Limb (tissue), 2 donors: Measurements from ENCODE around the gene PER3.

Experiments
- DNase-seq, 2 donors: peaks; one replicate each; pipeline ENCODE4 v3.0.0-alpha.2; 2016; ENCODE audit errors: extremely low spot score in 2 of 2

Gene PER3

GRCh38 chr1:7783826-7784491 is at the start of gene PER3:
Gene PER3 (plus strand): TSS chr1:7784291. CDS start chr1:7784878, 587 bp downstream.
- DNase-seq = peak; percentile 93 to 98

- no peak for DNase-seq
Observed at GRCh38 chr1:7738044-7738443, 46.0 kb upstream of the PER3 start.

GRCh38 chr1:7743346-7743745 is 40.7 kb upstream of the PER3 start:
- no peak for DNase-seq

DNA sequence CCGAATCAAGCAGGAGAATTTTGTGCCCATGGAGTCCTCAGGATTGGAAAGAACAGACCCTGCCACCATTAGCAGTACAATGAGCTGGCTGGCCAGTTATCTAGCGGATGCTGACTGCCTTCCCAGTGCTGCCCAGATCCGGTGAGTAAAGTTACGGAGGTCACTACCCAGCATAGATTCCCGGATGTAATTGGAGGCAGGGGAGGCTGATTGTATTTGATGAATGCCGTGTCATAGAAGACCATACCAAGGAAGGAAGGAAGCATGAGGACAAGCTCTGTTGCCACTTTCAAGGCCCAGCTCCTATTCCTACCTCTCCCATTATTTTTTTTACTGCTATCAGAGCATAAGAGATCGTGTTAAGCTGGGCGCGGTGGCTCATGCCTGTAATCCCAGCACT is 39.2 kb upstream of the PER3 start:
- DNase-seq = no peak

- no peak for DNase-seq
Observed at GRCh38 chr1:7745783-7746182, 38.3 kb upstream of the PER3 start.

GRCh38 chr1:7747605-7748004 is 36.5 kb upstream of the PER3 start:
- no peak for DNase-seq

DNA sequence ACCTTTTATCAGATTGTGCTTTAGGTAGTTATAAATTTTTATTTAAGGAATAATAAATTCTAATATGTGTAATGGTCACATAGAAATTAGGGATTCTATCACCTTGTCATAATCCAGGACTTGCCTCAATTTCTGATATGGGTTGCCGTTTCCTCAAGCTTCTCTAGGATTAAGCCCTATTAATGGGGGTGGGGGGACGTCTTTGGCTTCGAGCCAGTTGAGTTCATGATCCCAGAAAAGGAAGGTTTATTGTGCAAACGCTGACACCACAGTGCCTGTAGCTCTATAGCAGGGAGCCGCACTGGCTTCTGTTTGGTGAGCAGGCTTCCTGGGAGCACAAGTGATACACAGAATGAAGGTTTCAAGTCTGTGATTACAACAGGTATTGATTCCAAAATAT is 35.0 kb upstream of the PER3 start:
- DNase-seq = no peak

DNA sequence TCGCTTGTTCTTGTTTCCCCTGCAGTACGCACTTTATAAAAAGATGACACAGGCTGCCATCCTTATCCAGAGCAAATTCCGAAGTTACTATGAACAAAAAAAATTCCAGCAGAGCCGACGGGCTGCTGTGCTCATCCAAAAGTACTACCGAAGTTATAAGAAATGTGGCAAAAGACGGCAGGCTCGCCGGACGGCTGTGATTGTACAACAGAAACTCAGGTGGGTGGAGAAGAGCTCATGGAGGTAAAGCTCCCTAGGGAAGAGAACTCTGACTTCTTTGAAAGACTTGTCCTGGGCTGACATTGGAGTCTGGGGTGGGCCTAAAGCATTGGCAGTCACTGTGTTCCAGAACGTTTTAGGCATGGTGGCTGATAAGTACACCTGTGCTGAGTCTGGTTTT is 32.9 kb upstream of the PER3 start:
- no peak for DNase-seq

DNA sequence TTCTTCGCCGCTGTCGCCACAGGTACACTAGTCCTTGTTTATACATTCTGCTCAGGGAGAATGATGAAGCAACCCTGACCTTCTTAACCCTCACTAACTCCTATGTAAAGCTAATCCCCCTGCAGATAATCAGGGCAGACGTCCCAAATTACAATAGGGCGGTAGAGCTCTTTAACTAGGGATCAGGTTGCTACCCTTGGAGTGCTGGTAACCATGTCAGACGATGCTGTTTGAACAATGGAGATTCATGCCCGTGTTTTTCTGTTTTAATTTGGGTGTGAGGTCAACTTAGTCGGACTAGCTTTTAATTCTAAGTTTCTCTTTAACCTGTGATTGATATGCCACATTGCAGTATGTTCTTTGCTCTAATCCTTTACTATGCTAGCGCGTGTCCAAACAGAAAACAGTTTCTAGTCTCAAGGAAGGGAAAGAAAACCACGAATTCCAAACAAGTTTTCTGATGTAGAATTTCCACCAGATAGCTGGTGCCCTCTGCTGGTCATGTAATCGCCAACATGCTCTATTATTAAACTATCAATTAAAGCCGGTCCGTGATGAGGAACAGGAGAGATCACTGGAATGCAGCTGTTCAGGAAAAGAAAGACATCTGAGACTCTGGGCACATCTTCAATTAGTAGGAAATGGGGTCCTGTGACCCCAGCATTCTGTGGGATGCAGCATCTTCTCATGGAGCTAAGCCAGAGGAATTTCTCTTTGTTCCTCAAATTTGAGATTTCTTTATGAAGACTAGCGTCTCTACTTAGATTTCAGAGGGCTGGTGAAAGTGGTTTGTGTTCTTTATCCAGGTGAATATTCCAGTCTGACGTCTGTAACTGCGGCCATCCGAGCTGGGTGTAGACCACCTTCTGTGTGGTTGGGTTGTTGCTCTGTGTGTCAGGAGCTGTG is 31.3 kb upstream of the PER3 start:
- peak; percentile 78 to 86 for DNase-seq

GRCh38 chr1:7753641-7754040 is 30.4 kb upstream of the PER3 start:
- DNase-seq = no peak

GRCh38 chr1:7754234-7754633 is 29.9 kb upstream of the PER3 start:
- no peak for DNase-seq

DNA sequence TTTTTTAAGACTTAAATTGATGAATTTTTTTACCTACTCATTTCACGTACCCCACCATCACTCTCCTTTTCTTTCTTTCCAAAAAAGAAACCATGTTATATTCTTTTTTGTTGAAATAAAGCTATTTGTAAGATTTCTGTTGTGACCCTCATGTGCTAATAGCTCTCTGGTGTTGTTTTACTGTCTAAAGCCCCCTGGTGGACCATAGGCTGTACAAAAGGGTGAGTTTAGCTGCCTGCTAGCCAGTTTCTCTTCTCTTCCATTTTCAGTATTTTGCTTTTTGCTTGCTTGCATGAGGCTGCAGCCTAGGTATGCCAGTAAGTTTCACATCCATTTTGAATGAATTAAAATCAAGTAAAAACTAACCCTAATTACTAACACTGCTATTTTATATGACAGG is 28.6 kb upstream of the PER3 start:
- DNase-seq = no peak

DNA sequence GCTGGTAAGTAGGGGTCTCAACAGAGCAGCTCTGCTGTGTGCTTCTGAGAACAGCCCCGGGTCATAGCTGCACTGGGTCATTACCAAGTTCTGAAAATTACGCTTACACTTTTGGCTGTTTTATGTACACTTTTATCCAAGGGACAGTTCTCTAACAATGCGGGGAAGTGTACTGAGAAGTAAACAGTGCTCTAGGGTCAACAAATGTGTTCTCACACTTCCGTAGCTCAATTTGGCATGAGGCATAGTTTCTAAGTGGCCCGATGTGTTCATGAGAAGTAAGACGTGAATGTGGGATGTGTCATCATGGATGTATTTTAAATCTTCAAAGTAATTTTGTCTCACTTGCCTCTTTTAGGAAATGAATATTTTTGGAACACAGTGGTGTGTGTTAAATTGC is 23.8 kb upstream of the PER3 start:
- no peak for DNase-seq

GRCh38 chr1:7761103-7761502 is 23.0 kb upstream of the PER3 start:
- no peak for DNase-seq

GRCh38 chr1:7767176-7767575 is 16.9 kb upstream of the PER3 start:
- no peak for DNase-seq

DNA sequence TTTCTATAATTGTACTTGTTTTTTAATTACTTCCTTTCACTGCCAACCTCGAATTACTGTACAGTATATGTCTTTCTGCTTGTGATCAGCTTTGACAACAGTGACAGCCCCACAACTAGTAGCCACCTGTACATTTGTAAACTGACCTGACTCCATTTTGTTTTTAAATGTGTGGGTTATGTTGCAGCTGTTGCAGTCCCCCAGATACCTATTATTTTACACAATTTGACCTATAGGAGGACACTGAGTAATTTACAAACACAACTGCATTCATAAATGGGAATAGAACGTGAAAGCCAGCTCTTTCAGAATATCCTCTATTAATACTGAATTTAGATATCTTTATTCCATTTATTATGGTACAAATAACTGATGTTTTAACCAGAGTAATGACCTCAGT is 15.5 kb upstream of the PER3 start:
- no peak for DNase-seq

GRCh38 chr1:7769673-7770412 is 14.2 kb upstream of the PER3 start:
- no peak for DNase-seq

GRCh38 chr1:7770669-7770996 is 13.5 kb upstream of the PER3 start:
- no peak for DNase-seq

DNA sequence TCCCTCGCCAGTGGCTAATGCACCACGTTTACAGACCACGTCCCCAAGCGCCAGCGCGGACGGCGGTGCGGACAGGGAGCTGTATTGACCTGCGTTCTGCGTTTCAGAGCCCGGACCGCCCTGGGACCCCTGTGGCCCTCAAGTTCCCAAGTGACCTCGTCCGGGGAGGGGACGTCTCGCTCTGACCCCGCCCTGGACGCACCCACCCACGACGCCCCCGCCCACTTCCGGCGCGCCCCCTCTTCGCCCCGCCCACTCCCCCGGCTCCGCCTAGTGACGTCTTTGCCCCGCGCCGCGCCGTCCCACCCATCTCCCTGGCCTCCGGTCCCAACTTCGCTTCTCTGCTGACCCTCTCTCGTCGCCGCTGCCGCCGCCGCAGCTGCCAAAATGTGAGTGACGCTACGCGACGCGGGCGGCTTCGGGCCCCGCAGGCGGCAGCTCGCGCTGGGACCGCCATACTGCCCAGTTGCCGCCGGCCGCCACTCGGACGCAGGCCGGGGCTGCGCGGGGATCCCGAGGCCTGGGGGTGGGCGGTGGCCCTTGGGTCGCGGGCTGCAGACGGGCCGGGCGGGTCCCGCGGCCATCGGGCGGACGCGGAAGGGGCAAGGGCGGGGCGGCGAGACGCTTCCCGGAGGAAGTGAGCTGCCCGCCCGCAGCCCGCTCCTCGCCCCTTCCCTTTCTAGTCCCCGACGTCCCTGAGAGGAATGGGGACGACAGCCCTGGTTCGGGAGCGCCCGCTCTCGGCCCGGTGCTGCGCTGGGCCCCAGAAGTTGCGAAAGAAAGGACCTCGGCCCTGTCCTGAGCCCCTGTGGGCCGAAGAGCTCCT is 12.9 kb upstream of the PER3 start, which contains the start of gene VAMP3:
VAMP3 (plus strand) TSS at position 300 of the 826 bp plus-strand sequence; CDS start at position 388, 88 bp downstream.
- DNase-seq = peak; percentile 79 to 96

DNA sequence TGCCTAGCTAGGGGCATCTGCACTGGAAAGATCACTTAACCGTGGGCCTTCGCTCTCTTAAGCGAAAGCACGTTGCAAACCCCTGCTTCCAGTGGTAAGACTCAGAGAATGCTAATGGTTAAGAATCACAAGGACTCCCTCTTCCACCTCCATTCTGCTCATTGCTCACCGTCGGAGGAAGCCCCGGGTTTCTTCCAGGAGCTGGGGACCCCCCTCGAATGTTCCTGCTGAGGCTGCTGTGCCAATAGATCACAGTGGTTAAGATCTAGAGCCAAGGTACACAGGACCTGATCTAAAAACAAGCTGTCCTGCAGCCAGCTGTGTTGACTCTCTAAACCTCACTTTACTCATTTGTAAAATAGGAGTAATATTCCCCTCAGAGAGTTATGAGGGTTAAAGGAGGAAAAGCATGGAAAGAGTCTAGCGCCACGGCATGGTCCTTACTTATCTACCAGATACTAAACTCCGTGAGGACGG is 12.2 kb upstream of the PER3 start:
- no peak for DNase-seq

- DNase-seq = no peak
Observed at GRCh38 chr1:7777591-7777990, 6.5 kb upstream of the PER3 start.
